ENCODE results near the gene GPR158.
"Not testable (repeated sequence)": the region's sequence is repeated elsewhere in the genome, so short reads cannot be mapped to it uniquely, and the experiment has no call there.

The GPR158 gene

DNA sequence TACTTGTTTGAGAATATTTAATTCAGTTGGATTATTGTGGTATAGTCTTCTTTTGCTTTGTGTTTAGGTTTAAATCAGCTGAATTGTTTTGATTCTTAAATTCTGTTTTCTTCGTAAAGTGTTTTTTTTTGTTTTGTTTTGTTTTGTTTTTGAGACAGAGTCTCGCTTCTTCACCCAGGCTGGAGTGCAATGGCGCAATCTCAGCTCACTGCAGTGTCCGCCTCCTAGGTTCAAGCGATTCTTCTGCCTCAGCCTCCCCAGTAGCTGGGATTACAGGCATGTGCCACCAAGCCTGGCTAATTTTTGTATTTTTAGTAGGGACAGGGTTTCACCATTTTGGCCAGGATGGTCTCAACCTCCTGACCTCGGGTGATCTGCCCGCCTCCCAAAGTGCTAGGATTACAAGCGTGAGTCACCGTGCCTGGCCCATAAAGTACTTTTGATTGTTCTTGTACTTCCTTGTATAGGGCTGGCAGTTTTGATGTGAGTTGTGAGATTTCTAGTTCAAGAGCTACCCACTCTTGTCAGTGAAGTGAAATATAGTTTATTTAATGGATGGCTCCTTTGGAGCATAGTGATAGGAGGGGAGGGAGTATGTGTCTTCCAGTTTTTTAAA is 142.9 kb downstream of the GPR158 start:
- H3K4me3 ChIP-seq (ENCODE audit: low read length); H3K4me1 ChIP-seq (ENCODE audit: control insufficient read depth, insufficient read depth, low read length); H3K4me2 ChIP-seq (ENCODE audit: low read length): not testable (repeated sequence)

DNA sequence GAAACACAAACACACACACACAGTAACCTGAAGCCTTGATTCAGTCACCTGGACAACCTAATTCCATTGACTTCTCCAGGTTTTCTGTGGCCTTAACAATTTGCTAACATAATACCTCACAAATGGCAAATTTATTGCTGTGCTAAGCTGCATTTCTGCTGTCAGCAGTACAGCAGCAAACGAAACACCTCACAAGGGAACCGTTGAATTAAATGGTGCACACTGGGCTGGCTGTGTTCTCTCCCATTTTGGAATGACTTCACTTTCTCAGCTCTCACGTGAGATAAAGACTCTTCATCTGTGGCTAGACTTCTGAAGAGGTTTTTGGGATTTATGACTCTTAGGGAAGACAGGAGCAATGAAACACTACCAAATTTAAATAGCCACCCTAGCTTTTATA is 152.5 kb downstream of the GPR158 start:
- no peaks in the 10 kb centered on the region for H3K36me3 ChIP-seq (ENCODE audit: insufficient read depth, low read length)
- H3K4me3 ChIP-seq (ENCODE audit: low read length): no peak overlapping the region
- H3K9me3 ChIP-seq (replicated peaks; ENCODE audit: low read length): no peaks in the 10 kb centered on the region
- H3K9ac ChIP-seq (ENCODE audit: low read depth, low read length): no peak overlapping the region
- H3K27me3 ChIP-seq (ENCODE audit: control insufficient read depth, insufficient read depth, low read length): no peaks in the 10 kb centered on the region
- H3K4me1 ChIP-seq (ENCODE audit: control insufficient read depth, insufficient read depth, low read length): no peaks in the 10 kb centered on the region
- no peak overlapping the region for H3K4me2 ChIP-seq (ENCODE audit: low read length)

More for the DNA sequence above, 142.9 kb downstream of the GPR158 start:
- H3K27me3 ChIP-seq (ENCODE audit: control insufficient read depth, insufficient read depth, low read length); H3K9ac ChIP-seq (ENCODE audit: low read depth, low read length); H3K36me3 ChIP-seq (ENCODE audit: insufficient read depth, low read length); H3K9me3 ChIP-seq (replicated peaks; ENCODE audit: low read length): not testable (repeated sequence)

DNA sequence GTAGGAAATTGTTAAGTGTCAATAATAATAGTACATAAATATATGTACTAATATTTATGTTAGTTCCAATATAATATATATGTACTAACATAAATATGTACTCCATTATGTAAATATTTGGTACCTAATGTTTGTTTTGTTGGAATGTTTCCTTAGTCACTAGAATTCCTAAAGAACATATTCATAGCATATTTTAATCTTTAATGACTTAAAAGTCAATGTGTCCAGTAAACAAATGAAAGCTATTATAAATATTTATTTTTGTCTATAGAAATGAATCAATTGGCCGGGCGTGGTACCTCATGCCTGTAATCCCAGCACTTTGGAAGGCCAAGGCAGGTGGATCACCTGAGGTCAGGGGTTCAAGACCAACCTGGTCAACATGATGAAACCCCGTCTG is 153.6 kb downstream of the GPR158 start:
- no peak overlapping the region for H3K4me2 ChIP-seq (ENCODE audit: low read length)
- H3K27me3 ChIP-seq (ENCODE audit: control insufficient read depth, insufficient read depth, low read length): no peaks in the 10 kb centered on the region
- no peak overlapping the region for H3K9ac ChIP-seq (ENCODE audit: low read depth, low read length)
- H3K9me3 ChIP-seq (replicated peaks; ENCODE audit: low read length): no peaks in the 10 kb centered on the region
- no peak overlapping the region for H3K4me3 ChIP-seq (ENCODE audit: low read length)
- H3K36me3 ChIP-seq (ENCODE audit: insufficient read depth, low read length): no peaks in the 10 kb centered on the region
- H3K4me1 ChIP-seq (ENCODE audit: control insufficient read depth, insufficient read depth, low read length): no peaks in the 10 kb centered on the region

DNA sequence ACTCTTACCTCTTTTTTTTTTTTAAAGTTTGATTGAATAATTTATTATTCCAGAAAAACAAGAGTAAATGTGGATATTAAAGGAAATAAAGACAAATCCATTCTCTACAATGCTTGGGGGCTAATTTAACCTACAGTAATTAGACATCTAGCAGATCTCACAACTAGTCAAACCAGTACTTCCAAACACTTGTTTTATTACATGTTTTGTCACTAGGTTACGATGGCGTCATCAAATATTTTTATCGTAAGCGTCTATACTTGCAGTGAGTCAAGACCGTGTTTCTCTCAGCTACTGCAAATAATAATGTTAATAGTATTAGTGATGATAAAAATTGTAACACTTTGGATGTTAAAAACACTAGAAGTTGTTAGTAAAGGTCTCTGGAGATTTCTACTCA is 154.8 kb downstream of the GPR158 start:
- not testable (repeated sequence) for H3K9ac ChIP-seq (ENCODE audit: low read depth, low read length); H3K27me3 ChIP-seq (ENCODE audit: control insufficient read depth, insufficient read depth, low read length); H3K4me1 ChIP-seq (ENCODE audit: control insufficient read depth, insufficient read depth, low read length); H3K36me3 ChIP-seq (ENCODE audit: insufficient read depth, low read length); H3K4me2 ChIP-seq (ENCODE audit: low read length); H3K9me3 ChIP-seq (replicated peaks; ENCODE audit: low read length); H3K4me3 ChIP-seq (ENCODE audit: low read length)

DNA sequence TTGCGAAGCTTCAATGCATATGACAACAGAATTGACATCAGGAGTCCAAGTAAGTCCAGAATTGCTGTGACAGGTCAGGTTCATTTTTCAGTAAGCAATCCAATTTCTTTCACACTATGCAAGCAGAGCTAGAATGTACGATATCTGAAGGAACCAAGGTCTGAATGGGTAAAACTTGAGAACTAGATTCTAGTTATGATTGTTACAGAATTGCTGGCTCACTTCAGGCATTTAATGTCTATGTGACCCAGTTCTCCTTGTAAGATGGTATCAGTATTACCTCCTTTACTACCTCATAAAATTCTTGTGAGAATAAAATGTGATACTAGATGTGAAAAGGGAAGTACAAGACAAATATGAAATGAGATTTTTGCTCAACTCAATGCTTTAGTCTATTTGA is 159.6 kb downstream of the GPR158 start:
- no peaks in the 10 kb centered on the region for H3K36me3 ChIP-seq (ENCODE audit: insufficient read depth, low read length)
- H3K9ac ChIP-seq (ENCODE audit: low read depth, low read length): no peak overlapping the region
- no peaks in the 10 kb centered on the region for H3K27me3 ChIP-seq (ENCODE audit: control insufficient read depth, insufficient read depth, low read length)

DNA sequence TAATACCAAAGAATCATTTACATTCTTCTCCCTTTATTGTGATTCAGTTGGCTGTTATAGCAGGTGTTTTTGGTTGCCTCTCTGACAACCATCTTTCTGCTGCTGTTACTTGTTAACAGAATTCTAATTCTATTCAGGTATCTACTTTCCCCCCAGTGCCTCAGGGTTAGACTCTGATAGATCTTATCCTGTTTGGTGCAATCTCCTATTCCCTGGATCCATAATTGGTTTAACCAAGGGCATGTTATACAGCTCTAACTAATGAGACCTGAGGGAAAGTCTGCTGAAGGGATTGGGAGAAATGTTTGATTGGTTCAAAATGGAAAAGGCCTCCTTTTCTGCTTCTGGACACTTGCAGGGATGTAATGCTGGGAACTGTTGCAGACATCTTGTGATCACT is 161.5 kb downstream of the GPR158 start:
- no peaks in the 10 kb centered on the region for H3K36me3 ChIP-seq (ENCODE audit: insufficient read depth, low read length)
- no peak overlapping the region for H3K9ac ChIP-seq (ENCODE audit: low read depth, low read length)
- H3K4me2 ChIP-seq (ENCODE audit: low read length): no peak overlapping the region
- H3K4me3 ChIP-seq (ENCODE audit: low read length): no peak overlapping the region
- H3K9me3 ChIP-seq (replicated peaks; ENCODE audit: low read length): no peaks in the 10 kb centered on the region
- no peaks in the 10 kb centered on the region for H3K27me3 ChIP-seq (ENCODE audit: control insufficient read depth, insufficient read depth, low read length)
- H3K4me1 ChIP-seq (ENCODE audit: control insufficient read depth, insufficient read depth, low read length): no peaks in the 10 kb centered on the region

More for the DNA sequence above, 159.6 kb downstream of the GPR158 start:
- Histone ChIP-seq H3K4me3 (ENCODE audit: low read length) (no peak overlapping the region), H3K4me1 (ENCODE audit: control insufficient read depth, insufficient read depth, low read length) (no peaks in the 10 kb centered on the region), H3K9me3 (replicated peaks; ENCODE audit: low read length) (no peaks in the 10 kb centered on the region), H3K4me2 (ENCODE audit: low read length) (no peak overlapping the region)

DNA sequence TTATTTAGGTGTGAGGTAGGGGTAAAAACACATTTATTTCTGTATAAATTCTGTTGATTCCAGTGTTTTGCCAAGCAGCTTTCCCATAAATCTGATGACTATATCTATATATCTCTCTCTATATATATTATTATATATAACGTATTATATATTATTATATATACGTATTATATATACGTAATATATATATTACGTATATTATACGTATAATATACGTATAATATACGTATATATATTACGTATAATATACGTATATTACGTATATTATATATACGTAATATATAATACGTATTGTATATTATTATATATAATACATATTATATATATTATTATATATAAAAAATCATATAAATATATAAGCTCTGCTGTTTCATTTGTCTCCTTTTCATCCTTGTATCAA is 163.5 kb downstream of the GPR158 start:
- Histone ChIP-seq H3K36me3 (ENCODE audit: insufficient read depth, low read length) (no peaks in the 10 kb centered on the region), H3K4me3 (ENCODE audit: low read length) (no peak overlapping the region), H3K27me3 (ENCODE audit: control insufficient read depth, insufficient read depth, low read length) (no peaks in the 10 kb centered on the region), H3K9ac (ENCODE audit: low read depth, low read length) (no peak overlapping the region), H3K4me2 (ENCODE audit: low read length) (no peak overlapping the region), H3K9me3 (replicated peaks; ENCODE audit: low read length) (no peaks in the 10 kb centered on the region), H3K4me1 (ENCODE audit: control insufficient read depth, insufficient read depth, low read length) (no peaks in the 10 kb centered on the region)

DNA sequence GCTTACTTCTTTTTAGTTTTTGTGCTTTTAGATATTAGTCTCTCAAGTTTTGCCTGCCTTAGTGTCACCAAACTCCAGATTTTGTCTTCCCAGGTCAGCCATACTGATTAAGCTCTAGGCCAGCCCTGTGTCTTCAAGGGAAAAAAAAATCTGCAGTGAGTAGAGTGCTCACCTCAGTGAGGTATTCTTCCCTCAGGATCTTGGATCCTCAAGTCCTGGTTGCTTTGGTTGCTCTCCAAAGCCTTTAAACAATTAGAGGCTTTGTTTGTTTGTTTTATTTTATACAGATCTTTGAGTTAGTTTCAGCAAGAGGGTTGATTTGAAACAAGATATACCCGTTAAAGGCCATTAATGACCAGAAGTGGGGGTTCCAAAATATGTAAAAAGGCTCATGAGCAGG is 165.2 kb downstream of the GPR158 start:
- Histone ChIP-seq H3K4me3 (ENCODE audit: low read length) (no peak overlapping the region), H3K9me3 (replicated peaks; ENCODE audit: low read length) (no peaks in the 10 kb centered on the region), H3K4me2 (ENCODE audit: low read length) (no peak overlapping the region), H3K4me1 (ENCODE audit: control insufficient read depth, insufficient read depth, low read length) (no peaks in the 10 kb centered on the region), H3K36me3 (ENCODE audit: insufficient read depth, low read length) (no peaks in the 10 kb centered on the region), H3K27me3 (ENCODE audit: control insufficient read depth, insufficient read depth, low read length) (no peaks in the 10 kb centered on the region), H3K9ac (ENCODE audit: low read depth, low read length) (no peak overlapping the region)

DNA sequence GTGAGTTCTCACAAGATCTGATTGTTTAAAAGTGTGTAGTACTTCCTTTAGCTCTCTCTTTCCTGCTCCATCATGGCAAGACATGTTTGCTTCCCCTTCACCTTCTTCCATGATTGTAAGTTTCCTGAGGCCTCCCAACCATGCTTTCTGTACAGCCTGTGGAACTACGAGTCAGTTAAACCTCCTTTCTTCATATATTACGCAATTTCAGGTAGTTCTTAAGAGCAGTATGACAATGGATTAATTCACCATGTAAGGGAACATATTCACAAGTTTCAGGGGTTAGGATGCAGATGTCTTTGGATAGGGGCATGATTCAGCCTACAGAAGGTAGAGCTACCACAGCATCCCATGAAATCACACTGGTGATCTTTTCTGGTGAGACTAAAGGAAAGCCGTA is 174.7 kb downstream of the GPR158 start:
- Histone ChIP-seq H3K4me1 (ENCODE audit: control insufficient read depth, insufficient read depth, low read length) (no peaks in the 10 kb centered on the region), H3K4me2 (ENCODE audit: low read length) (no peak overlapping the region), H3K4me3 (ENCODE audit: low read length) (no peak overlapping the region), H3K27me3 (ENCODE audit: control insufficient read depth, insufficient read depth, low read length) (no peaks in the 10 kb centered on the region), H3K9me3 (replicated peaks; ENCODE audit: low read length) (no peaks in the 10 kb centered on the region), H3K9ac (ENCODE audit: low read depth, low read length) (no peak overlapping the region), H3K36me3 (ENCODE audit: insufficient read depth, low read length) (no peaks in the 10 kb centered on the region)

DNA sequence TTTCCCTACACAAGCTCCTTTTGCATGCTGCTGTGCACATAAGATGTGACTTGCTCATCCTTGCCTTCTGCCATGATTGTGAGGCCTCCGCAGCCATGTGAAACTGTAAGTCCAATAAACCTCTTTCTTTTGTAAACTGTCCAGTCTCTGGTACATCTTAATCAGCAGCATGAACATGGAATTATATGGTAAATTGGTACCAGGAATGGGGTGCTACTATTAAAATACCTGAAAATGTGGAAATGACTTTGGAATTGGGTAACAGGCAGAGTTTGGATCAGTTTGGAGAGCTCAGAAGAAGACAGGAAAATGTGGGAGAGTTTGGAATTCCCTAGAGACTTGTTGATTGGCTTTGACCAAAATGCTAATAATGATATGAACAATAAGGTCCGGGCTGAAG is 181.8 kb downstream of the GPR158 start:
- no peak overlapping the region for H3K4me2 ChIP-seq (ENCODE audit: low read length)
- H3K36me3 ChIP-seq (ENCODE audit: insufficient read depth, low read length): no peaks in the 10 kb centered on the region
- H3K4me3 ChIP-seq (ENCODE audit: low read length): no peak overlapping the region
- H3K9me3 ChIP-seq (replicated peaks; ENCODE audit: low read length): peaks cover 3% of the 10 kb centered on the region
- H3K9ac ChIP-seq (ENCODE audit: low read depth, low read length): no peak overlapping the region
- no peaks in the 10 kb centered on the region for H3K27me3 ChIP-seq (ENCODE audit: control insufficient read depth, insufficient read depth, low read length)
- no peaks in the 10 kb centered on the region for H3K4me1 ChIP-seq (ENCODE audit: control insufficient read depth, insufficient read depth, low read length)

DNA sequence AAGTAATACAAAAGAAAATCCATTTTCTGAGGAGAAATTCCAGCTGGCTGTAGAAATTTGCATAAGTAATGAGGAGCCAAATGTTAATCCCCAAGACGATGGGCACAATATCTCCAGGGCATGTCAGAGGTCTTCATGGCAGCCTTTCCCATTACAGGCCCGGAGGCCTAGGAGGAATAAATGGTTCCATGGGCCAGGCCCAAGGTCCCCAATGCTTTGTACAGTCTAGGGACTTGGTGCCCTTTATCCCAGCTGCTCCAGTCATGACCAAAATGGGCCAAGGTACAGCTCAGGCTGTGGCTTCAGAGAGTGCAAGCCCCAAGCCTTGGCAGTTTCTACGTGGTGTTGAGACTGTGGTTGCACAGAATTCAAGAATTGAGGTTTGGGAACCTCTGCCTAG is 182.5 kb downstream of the GPR158 start:
- Histone ChIP-seq H3K4me3 (ENCODE audit: low read length) (no peak overlapping the region), H3K36me3 (ENCODE audit: insufficient read depth, low read length) (no peaks in the 10 kb centered on the region), H3K9me3 (replicated peaks; ENCODE audit: low read length) (peaks cover 3% of the 10 kb centered on the region), H3K27me3 (ENCODE audit: control insufficient read depth, insufficient read depth, low read length) (no peaks in the 10 kb centered on the region), H3K4me2 (ENCODE audit: low read length) (no peak overlapping the region), H3K9ac (ENCODE audit: low read depth, low read length) (no peak overlapping the region), H3K4me1 (ENCODE audit: control insufficient read depth, insufficient read depth, low read length) (no peaks in the 10 kb centered on the region)

DNA sequence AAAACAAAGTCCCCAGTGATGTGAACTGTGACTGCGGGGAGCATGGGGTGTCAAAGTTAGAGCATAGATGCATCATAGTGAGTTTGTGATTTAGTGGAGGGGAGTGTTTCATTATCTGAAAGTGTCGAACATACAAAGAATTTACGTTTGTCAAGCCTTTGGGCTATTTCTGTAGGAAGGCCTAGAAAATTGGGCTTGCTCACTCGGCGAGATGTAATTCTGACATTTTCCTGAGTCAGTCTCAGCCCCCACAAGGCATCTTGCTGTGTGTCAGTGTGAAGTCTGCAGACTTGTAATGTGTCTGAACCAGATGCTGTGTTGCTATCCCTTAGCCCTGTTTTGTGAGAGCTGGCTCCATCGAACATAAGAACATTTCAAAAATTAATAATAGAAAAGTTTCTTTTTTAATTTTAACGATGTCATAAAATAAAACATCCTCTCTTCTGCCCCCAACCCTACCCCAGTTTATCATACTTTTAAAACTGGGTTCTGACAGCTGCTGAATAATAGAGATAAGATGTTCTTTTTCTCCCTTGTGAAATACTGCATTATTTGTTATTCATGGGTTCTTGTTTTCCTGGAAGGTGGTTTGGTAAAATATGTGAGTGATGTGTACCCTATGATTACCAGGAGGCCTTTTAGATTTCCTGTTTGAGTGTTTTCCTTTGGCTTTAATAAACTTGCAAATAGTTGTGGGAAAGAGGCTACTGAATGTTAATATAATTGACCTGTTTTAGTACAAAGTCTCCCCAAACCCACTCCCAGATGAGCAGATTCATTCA is 207.4 kb downstream of the GPR158 start:
- H3K36me3 ChIP-seq (ENCODE audit: insufficient read depth, low read length): no peaks in the 10 kb centered on the region
- H3K9me3 ChIP-seq (replicated peaks; ENCODE audit: low read length): no peaks in the 10 kb centered on the region
- H3K27me3 ChIP-seq (ENCODE audit: control insufficient read depth, insufficient read depth, low read length): no peaks in the 10 kb centered on the region
- no peak overlapping the region for H3K9ac ChIP-seq (ENCODE audit: low read depth, low read length)
- H3K4me2 ChIP-seq (ENCODE audit: low read length): no peak overlapping the region
- no peak overlapping the region for H3K4me3 ChIP-seq (ENCODE audit: low read length)
- H3K4me1 ChIP-seq (ENCODE audit: control insufficient read depth, insufficient read depth, low read length): no peaks in the 10 kb centered on the region
